ENCODE measurements around the gene TMEM178A. TPM values are rescaled to one million over a fixed set of nuclear protein-coding genes. Genes with fewer than 3 reads are reported as not detected.

The TMEM178A gene
- total RNA-seq, 2 donors from 2014 or later = 5.5 to 7.4 TPM

- Mint-ChIP-seq H3K4me1 (peaks cover 46% of the 10 kb centered on the region), H3K36me3 (ENCODE audit: low read depth) (peaks cover 32% of the 10 kb centered on the region), H3K9me3 (no peaks in the 10 kb centered on the region), H3K27ac (no peak overlapping the region), H3K27me3 (ENCODE audit: insufficient read depth) (no peaks in the 10 kb centered on the region), H3K4me3 (no peak overlapping the region)
- Histone ChIP-seq H3K4me1 (ENCODE audit: control insufficient read depth, insufficient read depth, low read length) (peaks cover 15% of the 10 kb centered on the region), H3K36me3 (ENCODE audit: control insufficient read depth, insufficient read depth, low read length) (peaks cover 50% of the 10 kb centered on the region), H3K9me3 (ENCODE audit: control insufficient read depth, low read length) (no peaks in the 10 kb centered on the region), H3K4me3 (ENCODE audit: low read length) (no peak overlapping the region), H3K27ac (ENCODE audit: low read depth, low read length) (no peak overlapping the region), H3K27me3 (ENCODE audit: control insufficient read depth, insufficient read depth, low read length, poor library complexity, severe bottlenecking) (no peaks in the 10 kb centered on the region), H3K9ac (ENCODE audit: extremely low read depth, low read length, poor library complexity, severe bottlenecking) (no peak overlapping the region)
- TF ChIP-seq CTCF (conservative IDR thresholded peaks at IDR 0.05) = no peak
- DNase-seq = no peak
- 85 to 93% methylated on average over 5 of the region's 5 CpGs for WGBS, 2 experiments (ENCODE audit: insufficient coverage in 1 of 2, insufficient read length in 1 of 2)
Measured at GRCh38 chr2:39739386-39739785, 73.7 kb downstream of the TMEM178A start.

- Mint-ChIP-seq H3K36me3 (ENCODE audit: low read depth) (peaks cover 27% of the 10 kb centered on the region), H3K27me3 (ENCODE audit: insufficient read depth) (no peaks in the 10 kb centered on the region), H3K4me3 (no peak overlapping the region), H3K4me1 (peaks cover 51% of the 10 kb centered on the region), H3K27ac (no peak overlapping the region), H3K9me3 (no peaks in the 10 kb centered on the region)
- 83% methylated on average over 1 of the region's 1 CpG; no CpG with 5 or more reads in 1 of the 2 experiments for WGBS, 2 experiments (ENCODE audit: insufficient coverage in 1 of 2, insufficient read length in 1 of 2)
- H3K9ac ChIP-seq (ENCODE audit: extremely low read depth, low read length, poor library complexity, severe bottlenecking) = no peak overlapping the region
- H3K27me3 ChIP-seq (ENCODE audit: control insufficient read depth, insufficient read depth, low read length, poor library complexity, severe bottlenecking) = no peaks in the 10 kb centered on the region
- no peak overlapping the region for H3K4me3 ChIP-seq (ENCODE audit: low read length)
- no peaks in the 10 kb centered on the region for H3K9me3 ChIP-seq (ENCODE audit: control insufficient read depth, low read length)
- no peak for DNase-seq
- peaks cover 39% of the 10 kb centered on the region for H3K36me3 ChIP-seq (ENCODE audit: control insufficient read depth, insufficient read depth, low read length)
- TF ChIP-seq CTCF (conservative IDR thresholded peaks at IDR 0.05) = no peak
- H3K4me1 ChIP-seq (ENCODE audit: control insufficient read depth, insufficient read depth, low read length) = peaks cover 16% of the 10 kb centered on the region
- no peak overlapping the region for H3K27ac ChIP-seq (ENCODE audit: low read depth, low read length)
Measured at GRCh38 chr2:39741871-39742270, 76.2 kb downstream of the TMEM178A start.

- peaks cover 26% of the 10 kb centered on the region for H3K36me3 Mint-ChIP-seq (ENCODE audit: low read depth)
- peak overlapping the region; percentile 72 for H3K27ac Mint-ChIP-seq
- peak; percentile 76 for DNase-seq
- whole genome bisulfite sequencing, 2 experiments (ENCODE audit: insufficient coverage in 1 of 2, insufficient read length in 1 of 2) = 27 to 50% methylated on average over 1 of the region's 1 CpG
- H3K9me3 ChIP-seq (ENCODE audit: control insufficient read depth, low read length) = no peaks in the 10 kb centered on the region
- H3K27me3 ChIP-seq (ENCODE audit: control insufficient read depth, insufficient read depth, low read length, poor library complexity, severe bottlenecking) = no peaks in the 10 kb centered on the region
- H3K27ac ChIP-seq (ENCODE audit: low read depth, low read length) = peak overlapping the region; percentile 3
- H3K4me1 Mint-ChIP-seq = peaks cover 42% of the 10 kb centered on the region
- H3K4me3 ChIP-seq (ENCODE audit: low read length) = no peak overlapping the region
- H3K4me1 ChIP-seq (ENCODE audit: control insufficient read depth, insufficient read depth, low read length) = peaks cover 16% of the 10 kb centered on the region
- peak overlapping the region; percentile 29 for H3K4me3 Mint-ChIP-seq
- no peak overlapping the region for H3K9ac ChIP-seq (ENCODE audit: extremely low read depth, low read length, poor library complexity, severe bottlenecking)
- H3K36me3 ChIP-seq (ENCODE audit: control insufficient read depth, insufficient read depth, low read length) = peaks cover 39% of the 10 kb centered on the region
- H3K27me3 Mint-ChIP-seq (ENCODE audit: insufficient read depth) = no peaks in the 10 kb centered on the region
- no peaks in the 10 kb centered on the region for H3K9me3 Mint-ChIP-seq
- TF ChIP-seq CTCF (conservative IDR thresholded peaks at IDR 0.05) = no peak
Measured at GRCh38 chr2:39743269-39743776, 77.6 kb downstream of the TMEM178A start.

Measured in endodermal cell (in vitro differentiated cells).